Tibial nerve (tissue), 4 donors: ENCODE data around the gene ARID1B.

Experiments
- EP300 ChIP-seq, 2 donors: sonication (generic); formaldehyde crosslinking; IDR thresholded peaks; one replicate each; pipeline ENCODE4 v1.6.1; 2017; ENCODE audit warnings: antibody characterized with exemption in 2 of 2, mild to moderate bottlenecking in 1 of 2
- POLR2A ChIP-seq, 2 donors: fragments of 450-650 bp; IDR thresholded peaks; one replicate each; pipeline ENCODE4 v1.6.1; 2017; ENCODE audit warnings: antibody characterized with exemption in 2 of 2, mild to moderate bottlenecking in 2 of 2, moderate library complexity in 2 of 2
- TF ChIP-seq, protein P1 (sequence below), 5 experiments: fragments of 200-600 bp in 3 of 5; fragments of 450-650 bp in 2 of 5; sonication (generic) in 3 of 5; IDR thresholded peaks; one replicate each; pipeline ENCODE4 v1.5.1; 2016 to 2019; ENCODE audit warnings: antibody characterized with exemption in 5 of 5, mild to moderate bottlenecking in 3 of 5, moderate library complexity in 2 of 5

DNA sequence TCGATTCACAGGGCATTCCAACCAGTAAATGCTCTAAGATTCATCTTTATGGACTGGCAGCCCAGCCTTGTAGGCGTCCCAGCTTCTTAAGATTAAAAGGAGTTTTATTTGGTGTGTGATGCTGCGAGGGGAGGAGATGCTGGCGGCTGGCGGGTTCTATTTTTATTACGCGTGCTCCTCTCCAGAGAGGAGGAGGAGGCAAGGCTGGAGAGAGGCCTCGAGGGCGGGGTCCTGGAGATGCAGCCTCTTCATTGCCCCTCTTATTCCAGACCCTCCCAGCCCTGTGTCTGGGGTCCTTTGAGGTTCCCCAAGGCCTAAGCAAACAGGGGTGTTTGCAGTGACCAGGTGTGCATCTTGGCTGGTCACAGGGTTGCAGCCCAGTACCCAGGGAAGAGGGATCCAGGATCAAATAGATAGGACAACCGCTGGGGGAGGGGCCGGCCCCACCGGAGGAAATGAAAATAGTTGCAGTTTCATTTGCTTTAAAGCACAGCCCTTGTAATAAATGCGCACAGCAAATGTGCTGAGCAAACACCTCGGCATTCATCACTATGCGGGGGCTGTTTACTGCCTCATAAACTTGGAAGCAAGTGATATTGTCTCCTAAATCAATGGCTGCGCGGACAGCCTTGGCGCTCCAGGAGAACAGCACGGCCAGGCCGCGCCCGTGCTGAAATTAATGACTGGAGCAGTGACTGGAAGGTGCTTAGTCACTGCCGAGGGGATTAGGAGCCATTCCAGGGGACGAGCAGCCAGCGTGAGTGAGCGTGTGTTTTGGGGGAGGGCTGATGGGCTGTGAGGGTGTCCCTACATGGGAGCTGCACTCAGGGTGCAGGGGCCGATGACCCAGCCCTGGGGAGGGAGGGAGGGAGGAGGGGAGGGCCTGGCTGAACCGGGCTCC is 463.1 kb downstream of the ARID1B start:
- TF ChIP-seq, protein P1, sequence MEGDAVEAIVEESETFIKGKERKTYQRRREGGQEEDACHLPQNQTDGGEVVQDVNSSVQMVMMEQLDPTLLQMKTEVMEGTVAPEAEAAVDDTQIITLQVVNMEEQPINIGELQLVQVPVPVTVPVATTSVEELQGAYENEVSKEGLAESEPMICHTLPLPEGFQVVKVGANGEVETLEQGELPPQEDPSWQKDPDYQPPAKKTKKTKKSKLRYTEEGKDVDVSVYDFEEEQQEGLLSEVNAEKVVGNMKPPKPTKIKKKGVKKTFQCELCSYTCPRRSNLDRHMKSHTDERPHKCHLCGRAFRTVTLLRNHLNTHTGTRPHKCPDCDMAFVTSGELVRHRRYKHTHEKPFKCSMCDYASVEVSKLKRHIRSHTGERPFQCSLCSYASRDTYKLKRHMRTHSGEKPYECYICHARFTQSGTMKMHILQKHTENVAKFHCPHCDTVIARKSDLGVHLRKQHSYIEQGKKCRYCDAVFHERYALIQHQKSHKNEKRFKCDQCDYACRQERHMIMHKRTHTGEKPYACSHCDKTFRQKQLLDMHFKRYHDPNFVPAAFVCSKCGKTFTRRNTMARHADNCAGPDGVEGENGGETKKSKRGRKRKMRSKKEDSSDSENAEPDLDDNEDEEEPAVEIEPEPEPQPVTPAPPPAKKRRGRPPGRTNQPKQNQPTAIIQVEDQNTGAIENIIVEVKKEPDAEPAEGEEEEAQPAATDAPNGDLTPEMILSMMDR (IDR thresholded peaks at IDR 0.05) = no peak
- no peak for TF ChIP-seq POLR2A (IDR thresholded peaks at IDR 0.05)
- TF ChIP-seq EP300 (IDR thresholded peaks at IDR 0.05) = no peak
